ENCODE measurements around the gene HEPHL1.

The HEPHL1 gene

GRCh38 chr11:94062360-94062759 lies 41.2 kb downstream of the HEPHL1 start:
- TF ChIP-seq EP300 (IDR thresholded peaks at IDR 0.05; ENCODE audit: borderline replicate concordance): no peak

- TF ChIP-seq RAD21 (IDR thresholded peaks at IDR 0.05; ENCODE audit: low read depth) (no peak), REST (IDR thresholded peaks at IDR 0.05; ENCODE audit: low read depth) (no peak), TAF1 (IDR thresholded peaks at IDR 0.05; ENCODE audit: low read depth) (no peak), TEAD4 (IDR thresholded peaks at IDR 0.05) (no peak), NFIC (IDR thresholded peaks at IDR 0.05) (no peak), FOXM1 (IDR thresholded peaks at IDR 0.05; ENCODE audit: borderline replicate concordance, low read depth) (no peak), EGR1 (IDR thresholded peaks at IDR 0.05) (no peak), CEBPB (IDR thresholded peaks at IDR 0.05) (no peak), YY1 (IDR thresholded peaks at IDR 0.05; ENCODE audit: low read depth) (no peak), TCF12 (IDR thresholded peaks at IDR 0.05; ENCODE audit: low read depth) (no peak), MAX (IDR thresholded peaks at IDR 0.05) (no peak), USF1 (IDR thresholded peaks at IDR 0.05) (no peak), EP300 (IDR thresholded peaks at IDR 0.05; ENCODE audit: borderline replicate concordance) (no peak), ZBTB7A (IDR thresholded peaks at IDR 0.05; ENCODE audit: low read depth) (no peak), CREB1 (IDR thresholded peaks at IDR 0.05; ENCODE audit: low read depth) (no peak)
Observed at GRCh38 chr11:94066901-94067429, 45.8 kb downstream of the HEPHL1 start.

GRCh38 chr11:94068764-94069163 lies 47.6 kb downstream of the HEPHL1 start:
- no peak for TF ChIP-seq EP300 (IDR thresholded peaks at IDR 0.05; ENCODE audit: borderline replicate concordance)
- no peak for TF ChIP-seq TCF12 (IDR thresholded peaks at IDR 0.05; ENCODE audit: low read depth)
- no peak for TF ChIP-seq YY1 (IDR thresholded peaks at IDR 0.05; ENCODE audit: low read depth)

- TF ChIP-seq CREB1 (IDR thresholded peaks at IDR 0.05; ENCODE audit: low read depth) (no peak), TCF12 (IDR thresholded peaks at IDR 0.05; ENCODE audit: low read depth) (no peak), USF1 (IDR thresholded peaks at IDR 0.05) (no peak), EGR1 (IDR thresholded peaks at IDR 0.05) (no peak), TEAD4 (IDR thresholded peaks at IDR 0.05) (no peak), CEBPB (IDR thresholded peaks at IDR 0.05) (no peak), NFIC (IDR thresholded peaks at IDR 0.05) (no peak), ZBTB7A (IDR thresholded peaks at IDR 0.05; ENCODE audit: low read depth) (no peak), MAX (IDR thresholded peaks at IDR 0.05) (no peak), FOXM1 (IDR thresholded peaks at IDR 0.05; ENCODE audit: borderline replicate concordance, low read depth) (no peak), YY1 (IDR thresholded peaks at IDR 0.05; ENCODE audit: low read depth) (no peak), TAF1 (IDR thresholded peaks at IDR 0.05; ENCODE audit: low read depth) (no peak), EP300 (IDR thresholded peaks at IDR 0.05; ENCODE audit: borderline replicate concordance) (no peak), REST (IDR thresholded peaks at IDR 0.05; ENCODE audit: low read depth) (no peak), RAD21 (IDR thresholded peaks at IDR 0.05; ENCODE audit: low read depth) (no peak)
Observed at GRCh38 chr11:94077552-94078293, 56.6 kb downstream of the HEPHL1 start.

GRCh38 chr11:94084164-94084563 lies 63.0 kb downstream of the HEPHL1 start:
- TF ChIP-seq EP300 (IDR thresholded peaks at IDR 0.05; ENCODE audit: borderline replicate concordance): no peak
- TF ChIP-seq TAF1 (IDR thresholded peaks at IDR 0.05; ENCODE audit: low read depth): no peak
- no peak for TF ChIP-seq MAX (IDR thresholded peaks at IDR 0.05)
- TF ChIP-seq CEBPB (IDR thresholded peaks at IDR 0.05): no peak
- no peak for TF ChIP-seq REST (IDR thresholded peaks at IDR 0.05; ENCODE audit: low read depth)
- TF ChIP-seq TEAD4 (IDR thresholded peaks at IDR 0.05): no peak
- no peak for TF ChIP-seq NFIC (IDR thresholded peaks at IDR 0.05)
- TF ChIP-seq RAD21 (IDR thresholded peaks at IDR 0.05; ENCODE audit: low read depth): no peak
- no peak for TF ChIP-seq FOXM1 (IDR thresholded peaks at IDR 0.05; ENCODE audit: borderline replicate concordance, low read depth)
- TF ChIP-seq TCF12 (IDR thresholded peaks at IDR 0.05; ENCODE audit: low read depth): no peak
- TF ChIP-seq USF1 (IDR thresholded peaks at IDR 0.05): no peak
- no peak for TF ChIP-seq EGR1 (IDR thresholded peaks at IDR 0.05)
- no peak for TF ChIP-seq CREB1 (IDR thresholded peaks at IDR 0.05; ENCODE audit: low read depth)
- TF ChIP-seq ZBTB7A (IDR thresholded peaks at IDR 0.05; ENCODE audit: low read depth): no peak
- no peak for TF ChIP-seq YY1 (IDR thresholded peaks at IDR 0.05; ENCODE audit: low read depth)

Data from Ishikawa (cell line).